ENCODE data around the gene ZNF792.

DNA sequence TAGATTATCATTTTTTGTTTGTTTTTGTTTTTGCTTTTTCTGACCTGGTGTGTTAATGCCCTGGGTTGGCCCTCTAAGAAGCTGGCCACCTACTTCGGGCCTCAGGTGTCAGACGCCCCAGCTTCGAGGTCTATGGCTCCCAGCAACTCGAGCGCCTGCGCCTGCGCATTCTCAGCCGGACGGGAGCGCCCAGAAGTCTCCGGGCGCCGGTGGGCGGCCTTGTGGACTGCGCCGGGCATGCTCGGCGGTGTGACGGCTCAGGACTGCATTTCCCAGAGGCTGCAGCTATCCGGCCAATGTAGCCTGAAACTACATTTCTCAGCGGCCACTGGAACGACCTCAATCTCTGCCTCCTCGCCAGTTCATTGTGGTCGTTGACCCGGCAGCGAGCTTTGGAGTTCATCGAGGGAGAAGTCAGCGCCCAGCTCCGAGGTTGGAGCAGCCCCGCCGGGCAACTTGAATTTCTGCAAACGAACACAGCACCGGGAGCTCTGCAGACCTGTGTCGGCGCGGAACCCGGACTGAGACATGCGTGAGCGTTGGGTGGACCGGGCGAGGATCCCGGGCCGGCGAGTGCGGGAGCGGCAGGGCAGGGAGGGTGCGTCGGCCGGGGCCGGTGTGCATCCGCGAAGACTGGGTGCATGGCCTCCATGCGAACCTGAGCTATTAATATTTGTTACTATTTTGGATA is 37.2 kb downstream of the ZNF792 start, which contains the start of gene ZNF30:
- TF ChIP-seq, protein P1, sequence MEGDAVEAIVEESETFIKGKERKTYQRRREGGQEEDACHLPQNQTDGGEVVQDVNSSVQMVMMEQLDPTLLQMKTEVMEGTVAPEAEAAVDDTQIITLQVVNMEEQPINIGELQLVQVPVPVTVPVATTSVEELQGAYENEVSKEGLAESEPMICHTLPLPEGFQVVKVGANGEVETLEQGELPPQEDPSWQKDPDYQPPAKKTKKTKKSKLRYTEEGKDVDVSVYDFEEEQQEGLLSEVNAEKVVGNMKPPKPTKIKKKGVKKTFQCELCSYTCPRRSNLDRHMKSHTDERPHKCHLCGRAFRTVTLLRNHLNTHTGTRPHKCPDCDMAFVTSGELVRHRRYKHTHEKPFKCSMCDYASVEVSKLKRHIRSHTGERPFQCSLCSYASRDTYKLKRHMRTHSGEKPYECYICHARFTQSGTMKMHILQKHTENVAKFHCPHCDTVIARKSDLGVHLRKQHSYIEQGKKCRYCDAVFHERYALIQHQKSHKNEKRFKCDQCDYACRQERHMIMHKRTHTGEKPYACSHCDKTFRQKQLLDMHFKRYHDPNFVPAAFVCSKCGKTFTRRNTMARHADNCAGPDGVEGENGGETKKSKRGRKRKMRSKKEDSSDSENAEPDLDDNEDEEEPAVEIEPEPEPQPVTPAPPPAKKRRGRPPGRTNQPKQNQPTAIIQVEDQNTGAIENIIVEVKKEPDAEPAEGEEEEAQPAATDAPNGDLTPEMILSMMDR (IDR thresholded peaks at IDR 0.05; ENCODE audit: borderline replicate concordance, extremely low read depth, low read length, poor library complexity, severe bottlenecking): no peak
- peak; percentile 79 for TF ChIP-seq EZH2 (IDR thresholded peaks at IDR 0.05; ENCODE audit: borderline replicate concordance, low read depth, low read length, severe bottlenecking)
